ENCODE results near the gene NT5DC3.

The NT5DC3 gene

DNA sequence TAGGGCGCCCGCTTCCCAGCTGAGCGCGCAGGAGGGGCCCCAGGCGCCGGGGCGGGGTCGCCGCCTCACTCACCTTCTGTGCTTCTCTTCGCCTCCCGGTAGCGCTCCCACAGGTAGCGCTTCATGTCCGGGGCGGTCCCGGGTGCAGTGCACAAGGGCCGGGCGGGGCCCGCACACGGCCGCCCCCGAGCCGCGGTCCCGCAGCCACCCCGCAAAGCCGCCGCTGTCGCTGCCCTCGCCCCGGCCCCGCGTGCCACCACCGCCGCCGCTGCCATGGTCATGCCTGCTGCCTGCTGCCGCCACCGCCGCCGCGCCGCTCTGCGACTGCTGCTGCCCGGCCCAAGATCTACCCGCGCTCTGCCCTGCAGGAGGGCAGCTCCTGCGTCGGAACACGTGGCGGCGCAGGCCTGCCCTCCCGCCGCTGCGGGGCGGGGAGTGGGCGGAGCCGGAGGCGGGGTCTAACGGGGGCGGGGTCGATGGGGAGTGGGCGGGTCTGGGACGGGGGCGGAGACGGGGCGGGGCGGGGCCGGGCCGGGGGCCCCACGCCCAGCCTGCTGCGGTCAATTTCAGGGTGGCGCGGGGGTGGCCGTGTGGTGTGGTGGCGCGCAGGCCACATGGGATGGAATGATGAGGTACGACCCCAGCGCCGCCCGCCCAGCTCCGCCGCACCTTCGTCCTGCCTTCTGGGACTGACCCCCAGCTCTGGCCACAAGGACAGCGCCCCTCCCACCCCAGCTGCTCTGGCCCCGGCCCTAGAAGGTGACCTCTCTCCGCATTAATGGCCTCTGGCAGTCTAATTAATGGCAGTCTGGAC is at the start of gene NT5DC3:
Gene NT5DC3, minus strand, starts transcription at position 359 of the 814 bp plus-strand sequence. Its CDS starts 78 bp downstream, at position 281.
- H3K27ac ChIP-seq, result peak within 1 kb of the TSS; percentile 89 to 95
- H3K4me1 ChIP-seq, result peaks cover 0 to 47% (median 16%) of the 10 kb centered on the region in 4 donors
- H3K27me3 ChIP-seq, result no peaks in the 10 kb centered on the region
- peak within 1 kb of the TSS; percentile 80 to 87 for H3K4me3 ChIP-seq
- intact Hi-C loops (cut with DNase I; ENCODE audit: low total_unique reads), result no loop called here
- TF ChIP-seq CTCF (IDR thresholded peaks at IDR 0.05), result peak in 1 of 2 experiments; percentile 11
- DNase-seq, result peak; percentile 69 to 91
- no peaks in the 10 kb centered on the region for H3K36me3 ChIP-seq
- H3K9me3 ChIP-seq, result no peaks in the 10 kb centered on the region

DNA sequence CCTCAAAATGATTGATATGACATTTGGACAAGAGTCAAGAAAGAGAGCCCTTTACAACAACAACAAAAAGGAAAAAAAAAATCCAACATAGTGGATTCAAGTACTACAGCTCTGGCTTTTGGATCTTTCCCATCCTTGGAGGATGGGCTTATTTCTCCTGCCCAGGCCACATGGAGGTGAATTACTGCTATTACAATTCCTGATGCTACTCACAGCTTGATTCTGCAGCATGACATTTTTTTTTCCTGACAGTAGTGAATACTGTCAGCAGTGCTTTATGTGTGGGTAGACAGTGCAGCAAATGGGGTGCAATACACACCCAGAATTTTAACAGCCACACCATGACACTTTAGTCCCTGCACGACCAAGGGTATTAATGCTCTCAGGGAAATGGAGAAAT is 46.7 kb upstream of the NT5DC3 start:
- Histone ChIP-seq H3K9me3 (no peaks in the 10 kb centered on the region), H3K27ac (no peak overlapping the region), H3K27me3 (no peaks in the 10 kb centered on the region), H3K36me3 (no peaks in the 10 kb centered on the region), H3K4me1 (no peaks in the 10 kb centered on the region), H3K4me3 (no peak overlapping the region)
- no peak for TF ChIP-seq CTCF (IDR thresholded peaks at IDR 0.05)
- no peak for DNase-seq
- intact Hi-C loops (cut with DNase I; ENCODE audit: low total_unique reads), result no loop called here

- no peak for DNase-seq
- no peak overlapping the region for H3K4me3 ChIP-seq
- no peaks in the 10 kb centered on the region for H3K4me1 ChIP-seq
- no peak overlapping the region for H3K27ac ChIP-seq
- TF ChIP-seq CTCF (IDR thresholded peaks at IDR 0.05), result no peak
- no peaks in the 10 kb centered on the region for H3K36me3 ChIP-seq
- intact Hi-C loops (cut with DNase I; ENCODE audit: low total_unique reads), result no loop called here
- no peaks in the 10 kb centered on the region for H3K9me3 ChIP-seq
- no peaks in the 10 kb centered on the region for H3K27me3 ChIP-seq
Observed at GRCh38 chr12:103886195-103886797, 45.3 kb upstream of the NT5DC3 start.

- Histone ChIP-seq H3K9me3 (no peaks in the 10 kb centered on the region), H3K4me1 (no peaks in the 10 kb centered on the region), H3K36me3 (no peaks in the 10 kb centered on the region), H3K27ac (no peak overlapping the region), H3K4me3 (no peak overlapping the region), H3K27me3 (no peaks in the 10 kb centered on the region)
- intact Hi-C loops (cut with DNase I; ENCODE audit: low total_unique reads), result loop anchor here (5.0 kb wide), 1 partner anchor 223 kb away; no protein-coding TSS in a partner anchor
- TF ChIP-seq CTCF (IDR thresholded peaks at IDR 0.05), result peak; percentile 45 to 50
- DNase-seq, result no peak
Observed at GRCh38 chr12:103884316-103884715, 43.3 kb upstream of the NT5DC3 start.

DNA sequence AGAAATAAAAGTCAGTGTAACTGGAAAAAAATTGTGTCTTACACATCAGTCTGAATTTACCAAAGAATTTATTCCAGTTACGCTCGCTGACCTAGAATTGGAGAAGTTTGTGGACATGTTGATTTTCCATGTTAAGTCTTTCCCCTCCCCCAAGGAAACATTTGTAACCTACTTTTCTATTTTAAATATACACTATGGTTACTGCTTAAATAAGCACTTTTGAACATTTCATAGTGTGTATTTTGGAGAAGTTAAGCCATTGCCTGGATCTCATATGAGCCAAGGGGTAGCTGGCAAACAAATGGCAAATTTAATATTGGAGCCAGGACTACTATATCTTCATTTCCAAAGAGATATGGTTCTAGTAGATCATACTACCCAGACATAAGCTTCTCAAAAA is 42.9 kb upstream of the NT5DC3 start:
- H3K4me3 ChIP-seq, result no peak overlapping the region
- no peaks in the 10 kb centered on the region for H3K4me1 ChIP-seq
- no peak overlapping the region for H3K27ac ChIP-seq
- DNase-seq, result no peak
- H3K27me3 ChIP-seq, result no peaks in the 10 kb centered on the region
- no peak for TF ChIP-seq CTCF (IDR thresholded peaks at IDR 0.05)
- intact Hi-C loops (cut with DNase I; ENCODE audit: low total_unique reads), result loop anchor here (5.0 kb wide), 1 partner anchor 223 kb away; no protein-coding TSS in a partner anchor
- no peaks in the 10 kb centered on the region for H3K36me3 ChIP-seq
- H3K9me3 ChIP-seq, result no peaks in the 10 kb centered on the region
